GM06990 (cell line): ENCODE measurements around the gene FXYD1.
A peak's percentile ranks its signal among the peaks of the same experiment; 100 is the strongest.

Experiments used
- DNase-seq: peaks from one replicate; pipeline ENCODE4 v3.0.0-alpha.2; 2011; ENCODE audit not compliant: insufficient read length; ENCODE audit errors: extremely low read depth
- H3K27me3 ChIP-seq: replicated peaks from 2 replicates; pipeline ENCODE4 v1.6.0; 2011; ENCODE audit warnings: low read length; ENCODE audit not compliant: control insufficient read depth, insufficient read depth
- H3K36me3 ChIP-seq: 2 replicates; pipeline ENCODE4 v1.5.1; 2011; ENCODE audit warnings: low read length; ENCODE audit not compliant: control insufficient read depth, insufficient read depth
- H3K4me3 ChIP-seq: replicated peaks from 2 replicates; pipeline ENCODE4 v1.5.1; 2011; ENCODE audit warnings: low read depth, mild to moderate bottlenecking, control low read depth, low read length
- CTCF ChIP-seq: IDR thresholded peaks from 2 replicates; pipeline ENCODE4 v1.5.1; 2011; ENCODE audit warnings: low read length, control low read depth, mild to moderate bottlenecking, inconsistent platforms; ENCODE audit not compliant: insufficient read depth, poor library complexity, severe bottlenecking

The FXYD1 gene

GRCh38 chr19:35109395-35110112 lies 29.1 kb upstream of the FXYD1 start:
- no peak for TF ChIP-seq CTCF
- no peak for DNase-seq
- no peaks in the 10 kb centered on the region for H3K27me3 ChIP-seq
- no peak overlapping the region for H3K4me3 ChIP-seq
- H3K36me3 ChIP-seq: no peaks in the 10 kb centered on the region

GRCh38 chr19:35110974-35111373 lies 27.6 kb upstream of the FXYD1 start:
- no peaks in the 10 kb centered on the region for H3K36me3 ChIP-seq
- no peak for DNase-seq
- no peak overlapping the region for H3K4me3 ChIP-seq
- no peak for TF ChIP-seq CTCF
- no peaks in the 10 kb centered on the region; the same call in 1 of the 2 replicates for H3K27me3 ChIP-seq

GRCh38 chr19:35112995-35113688 lies 25.5 kb upstream of the FXYD1 start:
- no peaks in the 10 kb centered on the region for H3K36me3 ChIP-seq
- H3K4me3 ChIP-seq: no peak overlapping the region
- H3K27me3 ChIP-seq: no peaks in the 10 kb centered on the region; the same call in none of the 2 replicates
- TF ChIP-seq CTCF: no peak
- DNase-seq: no peak

- no peak for DNase-seq
- TF ChIP-seq CTCF: peak; percentile 98
Observed at GRCh38 chr19:35114353-35115176, 24.1 kb upstream of the FXYD1 start.

GRCh38 chr19:35115177-35115951 lies 23.3 kb upstream of the FXYD1 start, which contains the start of gene FXYD3:
TSS of gene FXYD3 (plus strand) at chr19:35115823. CDS start at chr19:35119377, 3,554 bp downstream.
- no peak within 1 kb of the TSS for H3K4me3 ChIP-seq
- no peaks in the 10 kb centered on the region; the same call in none of the 2 replicates for H3K27me3 ChIP-seq
- no peak for TF ChIP-seq CTCF
- no peak for DNase-seq
- no peaks in the 10 kb centered on the region for H3K36me3 ChIP-seq

More at GRCh38 chr19:35114353-35115176, 24.1 kb upstream of the FXYD1 start:
- Histone ChIP-seq H3K4me3 (no peak overlapping the region), H3K36me3 (no peaks in the 10 kb centered on the region), H3K27me3 (no peaks in the 10 kb centered on the region; the same call in none of the 2 replicates)
